Hepatocyte (in vitro differentiated cells): Measurements from ENCODE around the gene WFDC10A. TPM values are rescaled to one million over a fixed set of nuclear protein-coding genes. Genes with fewer than 3 reads are reported as not detected.
"Not testable (repeated sequence)": the region's sequence is repeated elsewhere in the genome, so short reads cannot be mapped to it uniquely, and the experiment has no call there.

Experiments
- DNase-seq: peaks from one replicate; pipeline ENCODE4 v3.0.0-alpha.2; 2016; ENCODE audit warnings: low spot score
- H2AFZ ChIP-seq: fragments of 200-600 bp; sonication (generic); 2 replicates; pipeline ENCODE4 v1.6.0; 2016; ENCODE audit warnings: antibody characterized with exemption, mild to moderate bottlenecking
- H3K27ac ChIP-seq: fragments of 200-600 bp; sonication (generic); 2 replicates; pipeline ENCODE4 v1.5.1; 2016; ENCODE audit warnings: mild to moderate bottlenecking
- H3K27me3 ChIP-seq: fragments of 200-600 bp; sonication (generic); 2 replicates; pipeline ENCODE4 v1.6.1; 2016
- H3K36me3 ChIP-seq: fragments of 200-600 bp; sonication (generic); replicated peaks from 2 replicates; pipeline ENCODE4 v1.5.1; 2016; ENCODE audit warnings: low read depth; ENCODE audit not compliant: insufficient read depth
- H3K4me1 ChIP-seq: fragments of 200-600 bp; sonication (generic); 2 replicates; pipeline ENCODE4 v1.5.1; 2016; ENCODE audit warnings: mild to moderate bottlenecking, moderate library complexity; ENCODE audit not compliant: insufficient read depth
- H3K4me2 ChIP-seq: fragments of 200-600 bp; sonication (generic); 2 replicates; pipeline ENCODE4 v1.6.0; 2016
- H3K4me3 ChIP-seq: fragments of 200-600 bp; sonication (generic); 2 replicates; pipeline ENCODE4 v1.5.1; 2016; ENCODE audit warnings: mild to moderate bottlenecking
- H3K79me2 ChIP-seq: fragments of 200-600 bp; sonication (generic); 2 replicates; pipeline ENCODE4 v1.6.0; 2017; ENCODE audit warnings: mild to moderate bottlenecking
- H3K9me2 ChIP-seq: fragments of 200-600 bp; sonication (generic); replicated peaks from 2 replicates; pipeline ENCODE4 v1.6.0; 2017; ENCODE audit warnings: mild to moderate bottlenecking; ENCODE audit not compliant: insufficient read depth
- H3K9me3 ChIP-seq: fragments of 200-600 bp; sonication (generic); 2 replicates; pipeline ENCODE4 v1.5.1; 2016; ENCODE audit warnings: low read depth, mild to moderate bottlenecking
- H4K20me1 ChIP-seq: fragments of 200-600 bp; sonication (generic); 2 replicates; pipeline ENCODE4 v1.6.0; 2016; ENCODE audit warnings: mild to moderate bottlenecking; ENCODE audit not compliant: insufficient read depth, poor library complexity, severe bottlenecking
- EZH2 ChIP-seq: fragments of 200-600 bp; sonication (generic); IDR thresholded peaks from 2 replicates; pipeline ENCODE4 v1.6.1; 2016; ENCODE audit warnings: antibody characterized with exemption, mild to moderate bottlenecking, borderline replicate concordance
- EZH2phosphoT487 ChIP-seq: fragments of 200-600 bp; sonication (generic); IDR thresholded peaks from one replicate; pipeline ENCODE4 v1.6.1; 2018; ENCODE audit warnings: antibody characterized with exemption, mild to moderate bottlenecking, low read depth, moderate library complexity; ENCODE audit not compliant: unreplicated experiment, severe bottlenecking
- WGBS: methylation state at CpG from one replicate; pipeline ENCODE4 v1.1.6; 2016; ENCODE audit warnings: low lambda C conversion rate; ENCODE audit errors: missing lambda C conversion rate; 5-methylcytosine and 5-hydroxymethylcytosine counted together
- polyA plus RNA-seq: library from polyadenylated mRNA; unstranded; fragments of >200 nt; fragmentation: Nextera tagmentation; extraction: Ambion mirVana; gene quantifications from 2 replicates; pipeline ENCODE4 v1.2.1, GENCODE V29; 2016
- total RNA-seq: library from RNA; depleted of rRNA; stranded (reverse); fragments of >200 nt; gene quantifications from 2 replicates; pipeline ENCODE4 v1.2.3, GENCODE V29; 2014
- TF ChIP-seq, protein P1 (sequence below): fragments of 200-600 bp; sonication (generic); IDR thresholded peaks from 2 replicates; pipeline ENCODE4 v1.5.1; 2016; ENCODE audit warnings: antibody characterized with exemption, mild to moderate bottlenecking; ENCODE audit not compliant: poor library complexity

WFDC10A gene
- not detected in 2 replicates for total RNA-seq
- not detected in 2 replicates for polyA plus RNA-seq

DNA sequence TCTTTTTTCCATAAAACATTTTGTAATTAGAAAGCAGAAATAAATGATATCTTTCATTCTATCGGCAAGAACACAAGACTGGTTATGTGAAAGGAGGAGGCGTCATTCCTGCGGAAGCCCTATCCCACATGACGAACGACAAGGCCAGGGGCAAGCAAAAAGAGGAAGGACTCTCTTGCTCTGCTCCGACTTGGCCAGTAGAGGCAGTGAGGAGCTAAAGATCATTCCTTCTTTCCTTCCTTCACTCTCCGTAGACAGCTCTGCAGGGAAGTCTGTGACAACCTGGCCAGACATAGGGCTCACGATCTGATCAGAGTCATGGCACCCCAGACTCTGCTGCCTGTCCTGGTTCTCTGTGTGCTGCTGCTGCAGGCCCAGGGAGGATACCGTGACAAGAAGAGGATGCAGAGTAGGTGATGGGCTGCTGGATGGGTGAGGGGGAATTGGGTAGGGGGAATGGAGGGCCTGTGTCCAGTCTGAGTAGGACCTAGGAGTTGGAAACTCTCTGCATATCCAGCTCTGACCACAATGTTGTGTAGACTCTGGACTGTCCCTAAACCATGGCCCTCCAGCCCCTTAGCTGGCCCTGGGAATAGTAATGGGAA is at the start of gene WFDC10A:
TSS of gene WFDC10A (plus strand) at position 244 of the 605 bp plus-strand sequence. CDS start at position 319, 75 bp downstream.
- no peaks in the 10 kb centered on the region for H3K9me3 ChIP-seq
- no peak for TF ChIP-seq EZH2
- TF ChIP-seq, protein P1, sequence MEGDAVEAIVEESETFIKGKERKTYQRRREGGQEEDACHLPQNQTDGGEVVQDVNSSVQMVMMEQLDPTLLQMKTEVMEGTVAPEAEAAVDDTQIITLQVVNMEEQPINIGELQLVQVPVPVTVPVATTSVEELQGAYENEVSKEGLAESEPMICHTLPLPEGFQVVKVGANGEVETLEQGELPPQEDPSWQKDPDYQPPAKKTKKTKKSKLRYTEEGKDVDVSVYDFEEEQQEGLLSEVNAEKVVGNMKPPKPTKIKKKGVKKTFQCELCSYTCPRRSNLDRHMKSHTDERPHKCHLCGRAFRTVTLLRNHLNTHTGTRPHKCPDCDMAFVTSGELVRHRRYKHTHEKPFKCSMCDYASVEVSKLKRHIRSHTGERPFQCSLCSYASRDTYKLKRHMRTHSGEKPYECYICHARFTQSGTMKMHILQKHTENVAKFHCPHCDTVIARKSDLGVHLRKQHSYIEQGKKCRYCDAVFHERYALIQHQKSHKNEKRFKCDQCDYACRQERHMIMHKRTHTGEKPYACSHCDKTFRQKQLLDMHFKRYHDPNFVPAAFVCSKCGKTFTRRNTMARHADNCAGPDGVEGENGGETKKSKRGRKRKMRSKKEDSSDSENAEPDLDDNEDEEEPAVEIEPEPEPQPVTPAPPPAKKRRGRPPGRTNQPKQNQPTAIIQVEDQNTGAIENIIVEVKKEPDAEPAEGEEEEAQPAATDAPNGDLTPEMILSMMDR = peak; percentile 59
- no peaks in the 10 kb centered on the region for H3K9me2 ChIP-seq
- no peak within 1 kb of the TSS for H3K4me2 ChIP-seq
- no peak within 1 kb of the TSS for H3K4me3 ChIP-seq
- no peaks in the 10 kb centered on the region for H3K36me3 ChIP-seq
- H3K27ac ChIP-seq = no peak within 1 kb of the TSS
- H3K79me2 ChIP-seq = no peaks in the 10 kb centered on the region
- no peaks in the 10 kb centered on the region for H3K27me3 ChIP-seq
- no peak within 1 kb of the TSS for H2AFZ ChIP-seq
- H3K4me1 ChIP-seq = no peaks in the 10 kb centered on the region
- H4K20me1 ChIP-seq = no peaks in the 10 kb centered on the region
- 13% methylated on average over 9 of the region's 9 CpGs for WGBS
- DNase-seq = peak; percentile 72

DNA sequence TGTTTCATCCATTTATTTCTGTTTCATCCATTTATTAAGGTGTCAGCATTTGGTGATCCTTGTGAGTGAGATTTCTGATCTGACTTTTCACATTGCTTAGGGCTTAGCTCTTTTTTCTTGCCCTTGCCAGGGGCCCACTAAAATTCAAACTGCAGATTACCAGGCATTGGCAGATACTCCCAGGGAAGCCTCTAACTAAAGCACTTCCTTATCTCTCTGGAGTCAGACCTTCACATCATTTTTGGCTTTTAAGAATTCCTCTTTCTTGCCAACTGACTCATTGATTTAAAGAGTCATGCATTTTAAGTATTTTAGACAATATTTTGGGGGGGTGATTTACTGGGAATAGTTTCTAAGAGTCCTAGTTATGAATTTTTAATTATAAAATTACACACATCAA is 47.8 kb upstream of the WFDC10A start:
- Histone ChIP-seq H3K27me3 (no peaks in the 10 kb centered on the region), H3K4me1 (no peaks in the 10 kb centered on the region), H3K9me2 (no peaks in the 10 kb centered on the region), H3K27ac (no peak overlapping the region), H3K4me2 (no peak overlapping the region), H2AFZ (no peak overlapping the region), H3K9me3 (no peaks in the 10 kb centered on the region), H3K79me2 (no peaks in the 10 kb centered on the region), H3K4me3 (no peak overlapping the region), H4K20me1 (no peaks in the 10 kb centered on the region), H3K36me3 (no peaks in the 10 kb centered on the region)
- TF ChIP-seq EZH2phosphoT487 = no peak
- TF ChIP-seq EZH2 = no peak
- TF ChIP-seq, protein P1 = no peak
- DNase-seq = no peak

DNA sequence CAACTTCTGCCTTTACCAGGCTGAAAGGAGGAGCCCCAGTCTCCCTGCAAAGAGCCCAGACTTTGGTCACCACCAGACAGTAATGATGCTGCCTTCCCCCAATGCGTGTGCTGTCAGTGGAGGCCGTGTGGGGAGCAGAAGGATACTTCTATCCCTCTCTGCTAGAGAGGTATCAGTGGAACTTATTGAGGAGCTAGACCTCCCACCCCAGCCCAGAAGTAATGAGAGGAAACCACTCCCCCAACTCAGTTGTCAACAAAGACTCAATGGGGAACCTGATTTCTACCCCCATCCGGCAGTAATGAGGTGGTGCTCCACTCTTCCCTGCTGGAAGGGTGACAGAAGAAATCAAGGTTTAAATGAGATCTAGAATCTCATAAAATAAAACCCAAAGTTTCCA is 46.0 kb upstream of the WFDC10A start:
- Histone ChIP-seq H2AFZ (no peak overlapping the region), H3K9me3 (no peaks in the 10 kb centered on the region), H3K27ac (no peak overlapping the region), H3K9me2 (no peaks in the 10 kb centered on the region), H3K4me3 (no peak overlapping the region), H3K4me1 (no peaks in the 10 kb centered on the region), H3K36me3 (no peaks in the 10 kb centered on the region), H3K4me2 (no peak overlapping the region), H3K27me3 (no peaks in the 10 kb centered on the region), H3K79me2 (no peaks in the 10 kb centered on the region), H4K20me1 (no peaks in the 10 kb centered on the region)
- DNase-seq = no peak
- TF ChIP-seq EZH2phosphoT487 (no peak), EZH2 (no peak)
- TF ChIP-seq, protein P1 = no peak
- 72% methylated on average over 3 of the region's 3 CpGs for WGBS

DNA sequence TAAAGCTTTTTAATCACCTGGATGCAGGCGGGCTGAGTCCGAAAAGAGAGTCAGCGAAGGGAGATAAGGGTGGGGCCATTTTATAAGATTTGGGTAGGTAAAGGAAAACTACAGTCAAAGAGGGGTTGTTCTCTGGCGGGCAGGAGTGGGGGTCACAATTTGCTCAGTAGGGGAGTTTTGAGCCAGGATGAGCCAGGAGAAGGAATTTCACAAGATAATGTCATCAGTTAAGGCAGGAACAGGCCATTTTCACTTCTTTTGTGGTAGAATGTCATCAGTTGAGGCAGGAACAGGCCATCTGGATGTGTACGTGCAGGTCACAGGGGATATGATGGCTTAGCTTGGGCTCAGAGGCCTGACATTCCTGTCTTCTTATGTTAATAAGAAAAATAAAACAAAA is 45.2 kb upstream of the WFDC10A start:
- H3K27ac ChIP-seq, H3K4me3 ChIP-seq, DNase-seq, H3K79me2 ChIP-seq, H4K20me1 ChIP-seq, H3K9me3 ChIP-seq, H3K4me1 ChIP-seq, H2AFZ ChIP-seq, H3K9me2 ChIP-seq, H3K36me3 ChIP-seq, H3K4me2 ChIP-seq, H3K27me3 ChIP-seq: not testable (repeated sequence)
- 78% methylated on average over 5 of the region's 5 CpGs for WGBS

DNA sequence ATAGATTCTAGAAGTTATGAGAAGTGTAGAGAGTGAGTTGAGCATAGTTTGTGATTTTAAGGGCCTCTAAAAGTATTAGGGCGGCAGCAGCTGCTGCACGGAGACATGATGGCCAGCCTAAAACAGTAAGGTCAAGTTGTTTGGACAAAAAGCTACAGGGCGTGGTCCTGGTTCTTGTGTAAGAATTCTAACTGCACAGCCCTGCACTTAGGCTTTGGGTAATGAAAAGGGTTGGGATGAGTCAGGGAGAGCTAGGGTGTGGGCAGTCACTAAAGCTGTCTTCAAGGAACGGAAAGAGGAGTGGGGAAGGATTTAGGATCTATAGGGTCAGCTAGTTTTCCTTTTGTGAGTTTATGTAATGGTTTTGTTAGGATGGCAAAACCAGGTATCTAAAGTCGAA is 43.6 kb upstream of the WFDC10A start:
- not testable (repeated sequence) for H3K4me1 ChIP-seq, DNase-seq, H3K27me3 ChIP-seq, H3K4me3 ChIP-seq, H2AFZ ChIP-seq, H3K9me3 ChIP-seq, H3K79me2 ChIP-seq, H4K20me1 ChIP-seq, H3K4me2 ChIP-seq, H3K36me3 ChIP-seq, H3K27ac ChIP-seq, H3K9me2 ChIP-seq
- 90% methylated on average over 5 of the region's 5 CpGs for WGBS
